ENCODE measurements around the gene LSM14B.

LSM14B gene

DNA sequence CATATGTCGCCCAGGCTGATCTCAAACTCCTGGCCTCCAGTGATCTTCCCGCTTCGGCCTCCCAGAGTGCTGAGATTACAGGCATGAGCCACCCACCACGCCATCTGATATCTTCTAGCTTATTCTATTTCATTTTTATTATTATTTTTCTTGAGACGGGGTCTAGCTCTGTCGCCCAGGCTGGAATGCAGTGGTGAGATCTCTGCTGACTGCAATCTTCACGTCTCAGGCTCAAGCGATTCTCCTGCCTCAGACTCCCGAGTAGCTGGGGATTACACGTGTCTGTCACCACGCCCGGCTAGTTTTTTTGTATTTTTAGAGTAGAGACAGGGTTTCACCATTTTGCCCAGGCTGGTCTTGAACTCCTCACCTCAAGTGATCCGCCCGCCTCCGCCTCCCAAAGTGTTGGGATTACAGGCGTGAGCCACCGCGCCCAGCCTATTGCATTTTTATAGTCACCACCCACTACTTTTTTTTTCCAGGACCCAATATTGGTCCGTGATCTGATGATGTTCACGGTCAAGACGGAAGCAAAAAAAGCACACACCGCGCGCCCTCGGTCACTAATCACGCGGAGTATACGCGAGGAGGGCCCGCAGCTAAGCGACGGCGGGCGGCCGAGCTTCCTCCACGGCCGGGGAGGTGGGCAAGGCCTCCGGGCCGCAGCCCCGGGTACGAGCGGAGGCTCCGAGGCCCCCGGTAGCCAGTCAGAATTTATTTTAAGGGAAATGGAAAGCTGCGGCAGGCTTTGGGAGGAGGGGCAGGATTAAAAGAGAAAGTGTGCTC lies 1.1 kb upstream of the LSM14B start:
- H3K27ac ChIP-seq (ENCODE audit: low read depth, low read length): peak overlapping the region; percentile 85; the same call in 1 of the 2 replicates
- peak overlapping the region; percentile 72 for H3K4me3 ChIP-seq (ENCODE audit: low read depth, low read length)
- H3K27me3 ChIP-seq (ENCODE audit: control insufficient read depth, insufficient read depth, low read length): peaks cover 13% of the 10 kb centered on the region; the same call in 1 of the 2 replicates
- H3K4me1 ChIP-seq (ENCODE audit: control insufficient read depth, insufficient read depth, low read length): peaks cover 12% of the 10 kb centered on the region; the same call in 1 of the 2 replicates
- H3K9ac ChIP-seq (ENCODE audit: low read length): peak overlapping the region; percentile 71
- H3K9me3 ChIP-seq (ENCODE audit: control insufficient read depth, insufficient read depth, low read depth, low read length): no peaks in the 10 kb centered on the region
- peaks cover 25% of the 10 kb centered on the region for H3K36me3 ChIP-seq (ENCODE audit: control insufficient read depth, insufficient read depth, low read length)

DNA sequence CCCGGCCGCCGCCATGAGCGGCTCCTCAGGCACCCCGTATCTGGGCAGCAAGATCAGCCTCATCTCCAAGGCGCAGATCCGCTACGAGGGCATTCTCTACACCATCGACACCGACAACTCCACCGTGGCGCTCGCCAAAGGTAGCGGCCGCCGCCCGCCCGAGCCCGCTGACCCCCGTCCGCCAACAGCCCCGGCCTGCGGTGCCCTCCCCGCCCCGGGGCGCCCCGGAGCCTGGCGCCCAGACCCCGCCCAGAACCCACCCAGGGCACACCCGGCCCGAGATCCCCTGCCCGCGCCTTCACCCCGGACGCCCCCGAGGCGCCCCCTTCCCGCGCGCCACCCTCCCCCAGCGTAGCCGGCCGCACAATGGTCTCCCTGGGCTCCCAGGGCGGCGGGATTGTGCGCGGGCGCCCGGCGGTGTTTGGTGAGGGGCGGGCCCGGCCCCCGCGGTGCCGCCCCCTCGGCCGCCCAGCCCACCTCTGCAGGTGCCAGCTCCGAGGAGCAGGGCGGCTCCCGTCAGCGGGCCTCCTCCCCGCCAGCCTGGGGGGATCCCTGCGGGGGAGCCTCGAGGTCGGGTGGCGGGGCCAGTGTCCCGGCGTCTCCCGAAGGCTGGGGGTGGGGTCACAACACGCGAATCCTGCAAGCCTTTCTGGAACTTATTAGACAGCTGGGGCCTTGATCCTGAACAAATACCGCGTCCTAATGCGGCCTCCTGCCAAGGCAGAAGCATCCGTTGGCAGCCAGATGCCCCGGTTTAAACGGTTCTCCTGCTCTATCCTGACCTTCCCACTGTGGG lies 577 bp downstream of the LSM14B start:
- Histone ChIP-seq H3K4me3 (ENCODE audit: low read depth, low read length) (peak overlapping the region; percentile 74), H3K9ac (ENCODE audit: low read length) (peak overlapping the region; percentile 80), H3K36me3 (ENCODE audit: control insufficient read depth, insufficient read depth, low read length) (peaks cover 42% of the 10 kb centered on the region), H3K27me3 (ENCODE audit: control insufficient read depth, insufficient read depth, low read length) (peaks cover 9% of the 10 kb centered on the region; the same call in 1 of the 2 replicates), H3K9me3 (ENCODE audit: control insufficient read depth, insufficient read depth, low read depth, low read length) (no peaks in the 10 kb centered on the region), H3K4me1 (ENCODE audit: control insufficient read depth, insufficient read depth, low read length) (peaks cover 6% of the 10 kb centered on the region; the same call in 1 of the 2 replicates), H3K27ac (ENCODE audit: low read depth, low read length) (no peak overlapping the region)

DNA sequence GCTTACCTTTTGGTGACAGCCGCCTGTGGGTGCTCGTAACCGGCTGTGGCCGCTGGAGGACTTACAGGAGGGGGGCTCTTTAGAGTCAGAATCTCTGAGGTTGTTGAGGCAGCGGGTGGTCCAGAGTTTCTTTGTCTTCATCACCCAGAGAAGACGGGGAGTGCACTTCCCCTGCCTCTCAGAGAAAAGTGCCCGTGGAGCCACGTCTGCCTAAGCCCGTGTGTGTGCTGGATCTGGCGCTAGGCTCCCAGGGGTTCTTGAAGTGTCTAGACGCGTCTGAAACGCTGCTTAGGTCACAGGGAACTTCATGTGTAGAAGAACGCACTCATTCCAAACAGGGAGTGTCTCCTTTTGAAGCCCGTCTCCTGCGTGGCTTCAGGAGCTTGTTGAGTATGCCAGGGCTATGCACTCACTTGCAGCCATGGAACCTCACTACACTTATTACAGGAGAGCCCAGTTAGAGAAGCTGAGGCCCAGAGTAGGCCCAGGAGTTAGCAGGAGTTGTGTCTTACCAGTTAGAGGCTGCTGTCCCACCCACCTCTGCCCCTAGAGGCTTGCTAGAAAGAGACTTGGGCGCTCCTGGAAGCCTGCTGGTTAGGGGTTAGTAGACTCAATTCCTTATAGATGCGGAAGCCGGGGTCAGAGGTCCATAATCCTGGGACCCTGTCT lies 1.3 kb downstream of the LSM14B start:
- Histone ChIP-seq H3K9ac (ENCODE audit: low read length) (peak overlapping the region; percentile 80), H3K27me3 (ENCODE audit: control insufficient read depth, insufficient read depth, low read length) (peaks cover 8% of the 10 kb centered on the region; the same call in 1 of the 2 replicates), H3K4me3 (ENCODE audit: low read depth, low read length) (peak overlapping the region; percentile 74), H3K27ac (ENCODE audit: low read depth, low read length) (no peak overlapping the region), H3K36me3 (ENCODE audit: control insufficient read depth, insufficient read depth, low read length) (peaks cover 49% of the 10 kb centered on the region), H3K9me3 (ENCODE audit: control insufficient read depth, insufficient read depth, low read depth, low read length) (no peaks in the 10 kb centered on the region), H3K4me1 (ENCODE audit: control insufficient read depth, insufficient read depth, low read length) (peaks cover 4% of the 10 kb centered on the region; the same call in 1 of the 2 replicates)

DNA sequence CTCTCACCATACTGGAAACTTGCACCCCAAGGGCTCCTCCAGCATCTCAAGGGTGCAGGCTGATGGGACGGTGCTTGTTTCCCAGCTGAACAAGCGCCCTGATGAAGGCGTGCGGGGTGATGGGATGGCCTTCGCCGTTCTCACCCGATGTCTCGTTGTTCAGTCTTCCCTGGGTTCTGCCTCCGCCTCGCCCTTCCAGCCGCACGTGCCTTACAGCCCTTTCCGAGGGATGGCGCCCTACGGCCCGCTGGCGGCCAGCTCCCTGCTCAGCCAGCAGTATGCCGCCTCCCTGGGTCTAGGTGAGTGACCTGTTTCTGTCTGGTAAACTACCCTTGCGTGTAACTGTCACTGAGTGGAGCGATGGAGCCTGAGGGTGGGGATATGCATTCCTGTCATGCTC lies 3.9 kb downstream of the LSM14B start:
- no peak overlapping the region for H3K27ac ChIP-seq (ENCODE audit: low read depth, low read length)
- no peaks in the 10 kb centered on the region for H3K9me3 ChIP-seq (ENCODE audit: control insufficient read depth, insufficient read depth, low read depth, low read length)
- H3K4me1 ChIP-seq (ENCODE audit: control insufficient read depth, insufficient read depth, low read length): peaks cover 4% of the 10 kb centered on the region; the same call in 1 of the 2 replicates
- no peak overlapping the region for H3K9ac ChIP-seq (ENCODE audit: low read length)
- peaks cover 74% of the 10 kb centered on the region for H3K36me3 ChIP-seq (ENCODE audit: control insufficient read depth, insufficient read depth, low read length)
- H3K4me3 ChIP-seq (ENCODE audit: low read depth, low read length): no peak overlapping the region
- no peaks in the 10 kb centered on the region for H3K27me3 ChIP-seq (ENCODE audit: control insufficient read depth, insufficient read depth, low read length)

DNA sequence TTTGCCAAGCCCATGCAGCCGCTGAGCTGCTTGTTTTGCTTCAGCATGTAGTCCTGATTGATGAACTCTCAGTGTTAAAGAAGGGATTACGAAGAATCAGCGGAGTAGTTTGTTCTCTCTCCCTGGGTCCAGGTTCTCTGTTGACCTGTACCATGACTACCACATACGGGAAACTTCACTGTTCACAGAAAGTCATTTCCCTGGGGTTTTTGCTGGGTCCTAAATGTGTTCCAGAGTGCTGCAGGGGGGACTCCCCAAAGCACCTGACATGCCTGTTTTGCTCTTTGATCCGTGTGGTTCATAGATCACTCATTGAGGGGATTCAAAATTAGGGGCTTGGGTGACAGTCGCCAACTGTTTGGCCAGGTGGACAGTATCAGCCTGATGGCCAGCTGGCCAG lies 5.5 kb downstream of the LSM14B start:
- Histone ChIP-seq H3K36me3 (ENCODE audit: control insufficient read depth, insufficient read depth, low read length) (peaks cover 91% of the 10 kb centered on the region), H3K9me3 (ENCODE audit: control insufficient read depth, insufficient read depth, low read depth, low read length) (no peaks in the 10 kb centered on the region)

DNA sequence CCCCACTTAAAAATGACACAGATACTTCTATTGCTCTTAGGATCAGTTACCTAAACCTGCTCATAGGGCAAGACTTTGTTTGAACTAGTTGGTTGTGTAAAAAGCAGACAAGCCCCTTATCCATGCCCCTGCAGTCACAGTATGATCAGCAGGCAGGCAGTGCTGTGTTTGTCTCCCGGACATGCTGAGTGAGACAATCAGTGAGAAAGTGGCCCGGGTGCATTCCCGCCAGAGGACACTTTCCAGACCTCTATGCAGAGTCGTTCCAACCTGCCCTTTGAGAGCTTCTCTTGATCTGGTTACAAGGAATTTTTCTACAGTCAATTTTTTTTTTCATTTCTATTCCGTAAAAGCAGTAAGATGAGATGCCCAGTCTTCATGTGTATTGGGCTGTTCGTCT lies 6.2 kb downstream of the LSM14B start:
- H3K27ac ChIP-seq (ENCODE audit: low read depth, low read length): no peak overlapping the region
- H3K36me3 ChIP-seq (ENCODE audit: control insufficient read depth, insufficient read depth, low read length): peaks cover 97% of the 10 kb centered on the region

More for the DNA sequence above, 5.5 kb downstream of the LSM14B start:
- no peak overlapping the region for H3K27ac ChIP-seq (ENCODE audit: low read depth, low read length)
- peaks cover 4% of the 10 kb centered on the region; the same call in 1 of the 2 replicates for H3K4me1 ChIP-seq (ENCODE audit: control insufficient read depth, insufficient read depth, low read length)
- no peak overlapping the region for H3K9ac ChIP-seq (ENCODE audit: low read length)
- no peaks in the 10 kb centered on the region for H3K27me3 ChIP-seq (ENCODE audit: control insufficient read depth, insufficient read depth, low read length)
- H3K4me3 ChIP-seq (ENCODE audit: low read depth, low read length): no peak overlapping the region

DNA sequence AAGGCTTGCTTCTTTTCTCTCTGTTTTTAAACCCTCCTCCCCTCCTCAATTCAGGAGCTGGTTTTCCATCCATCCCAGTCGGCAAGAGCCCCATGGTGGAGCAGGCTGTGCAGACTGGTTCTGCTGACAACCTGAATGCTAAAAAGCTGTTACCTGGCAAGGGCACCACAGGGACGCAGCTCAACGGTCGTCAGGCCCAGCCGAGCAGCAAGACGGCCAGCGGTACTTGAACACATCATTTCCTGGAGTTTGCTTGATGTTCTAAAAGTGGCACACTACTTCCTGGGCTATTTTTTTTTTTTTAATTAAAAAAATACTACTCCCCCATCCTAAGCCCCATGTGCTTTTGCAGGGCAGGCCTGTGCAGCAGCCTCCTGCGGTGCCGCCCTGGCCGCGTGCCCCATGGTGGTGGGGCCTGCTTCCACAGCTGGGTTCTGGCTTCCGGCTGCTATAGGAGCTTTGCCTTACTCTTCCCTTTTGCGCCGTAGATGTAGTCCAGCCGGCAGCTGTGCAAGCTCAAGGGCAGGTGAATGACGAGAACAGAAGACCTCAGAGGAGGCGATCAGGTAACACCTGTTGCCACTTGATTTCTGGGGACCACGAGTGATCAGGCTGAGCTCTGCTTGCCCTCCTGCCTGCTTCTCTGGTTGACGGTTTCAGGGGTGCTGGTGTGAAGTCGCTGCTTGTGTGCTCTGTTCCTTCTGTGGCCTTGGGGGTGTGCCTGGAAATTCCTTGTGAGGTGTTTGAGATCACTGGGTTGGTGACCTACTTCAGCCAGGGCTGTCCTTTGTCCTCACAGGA lies 7.7 kb downstream of the LSM14B start:
- Histone ChIP-seq H3K36me3 (ENCODE audit: control insufficient read depth, insufficient read depth, low read length) (peaks cover 99% of the 10 kb centered on the region), H3K27ac (ENCODE audit: low read depth, low read length) (no peak overlapping the region)

More for the DNA sequence above, 6.2 kb downstream of the LSM14B start:
- Histone ChIP-seq H3K9ac (ENCODE audit: low read length) (no peak overlapping the region), H3K27me3 (ENCODE audit: control insufficient read depth, insufficient read depth, low read length) (no peaks in the 10 kb centered on the region), H3K4me1 (ENCODE audit: control insufficient read depth, insufficient read depth, low read length) (peaks cover 3% of the 10 kb centered on the region; the same call in 1 of the 2 replicates), H3K9me3 (ENCODE audit: control insufficient read depth, insufficient read depth, low read depth, low read length) (no peaks in the 10 kb centered on the region), H3K4me3 (ENCODE audit: low read depth, low read length) (no peak overlapping the region)

DNA sequence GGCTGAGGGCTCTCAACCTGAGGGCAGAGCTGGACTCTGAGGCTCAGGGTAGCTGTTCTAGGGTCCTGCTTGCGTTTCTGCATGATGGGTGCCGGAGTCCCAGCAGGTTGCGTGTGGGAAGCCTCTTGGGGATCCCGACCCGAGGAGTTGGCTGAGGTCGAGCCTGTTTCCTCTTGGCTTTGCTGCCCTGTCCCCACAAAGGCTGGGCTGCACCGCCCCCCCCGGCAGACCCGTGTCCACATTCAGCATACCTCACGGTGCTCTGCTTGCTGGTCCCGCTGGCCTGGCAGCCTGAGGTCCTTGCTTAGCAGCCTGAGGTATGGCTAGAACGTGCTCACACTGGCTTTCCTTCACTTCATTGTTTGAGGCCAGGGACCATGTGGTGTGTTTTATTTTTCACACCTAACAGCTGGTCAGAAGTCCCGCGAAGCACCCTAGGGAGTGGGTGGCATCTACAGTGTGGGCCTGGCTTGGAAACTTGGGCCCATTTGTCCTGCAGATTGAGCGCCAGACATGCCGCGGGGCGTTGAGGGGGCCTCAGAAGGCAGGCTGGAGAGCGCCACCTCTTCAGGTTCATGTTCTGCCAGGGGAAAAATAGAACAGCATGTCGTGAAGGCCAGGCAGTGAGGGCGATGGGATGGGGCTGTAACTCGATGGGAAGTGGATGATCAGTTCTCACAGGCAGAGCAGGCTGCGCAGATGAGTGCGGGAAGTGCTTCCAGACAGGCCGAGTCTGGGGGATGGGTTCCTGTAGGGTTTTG lies 9.5 kb downstream of the LSM14B start:
- Histone ChIP-seq H3K36me3 (ENCODE audit: control insufficient read depth, insufficient read depth, low read length) (peaks cover 99% of the 10 kb centered on the region), H3K4me1 (ENCODE audit: control insufficient read depth, insufficient read depth, low read length) (no peaks in the 10 kb centered on the region)

More for the DNA sequence above, 7.7 kb downstream of the LSM14B start:
- H3K4me1 ChIP-seq (ENCODE audit: control insufficient read depth, insufficient read depth, low read length): no peaks in the 10 kb centered on the region
- no peaks in the 10 kb centered on the region for H3K27me3 ChIP-seq (ENCODE audit: control insufficient read depth, insufficient read depth, low read length)
- no peaks in the 10 kb centered on the region for H3K9me3 ChIP-seq (ENCODE audit: control insufficient read depth, insufficient read depth, low read depth, low read length)
- no peak overlapping the region for H3K4me3 ChIP-seq (ENCODE audit: low read depth, low read length)
- H3K9ac ChIP-seq (ENCODE audit: low read length): no peak overlapping the region

DNA sequence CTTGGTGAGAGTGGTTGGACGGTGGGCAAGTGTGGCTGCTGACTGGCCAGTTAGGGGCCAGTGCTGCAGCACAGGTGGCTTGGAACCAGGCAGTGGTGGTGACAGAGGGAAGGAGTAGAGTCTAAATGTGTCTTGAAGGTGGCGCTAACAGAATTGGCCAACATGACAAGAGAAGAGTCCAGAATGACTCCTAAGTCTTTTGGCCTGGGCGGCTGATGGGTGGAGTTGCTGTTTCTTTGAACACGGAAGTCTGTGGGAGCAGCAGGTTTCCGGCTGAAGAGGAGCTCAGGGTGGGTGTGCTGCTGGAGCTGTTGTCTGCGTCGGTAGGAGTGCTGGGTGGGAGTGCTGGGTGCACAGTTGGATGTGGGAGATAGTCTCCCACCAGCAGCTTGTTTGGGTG lies 10.1 kb downstream of the LSM14B start:
- Histone ChIP-seq H3K36me3 (ENCODE audit: control insufficient read depth, insufficient read depth, low read length) (peaks cover 99% of the 10 kb centered on the region), H3K4me1 (ENCODE audit: control insufficient read depth, insufficient read depth, low read length) (no peaks in the 10 kb centered on the region), H3K27ac (ENCODE audit: low read depth, low read length) (no peak overlapping the region), H3K9ac (ENCODE audit: low read length) (no peak overlapping the region), H3K4me3 (ENCODE audit: low read depth, low read length) (no peak overlapping the region), H3K9me3 (ENCODE audit: control insufficient read depth, insufficient read depth, low read depth, low read length) (no peaks in the 10 kb centered on the region), H3K27me3 (ENCODE audit: control insufficient read depth, insufficient read depth, low read length) (no peaks in the 10 kb centered on the region)

More for the DNA sequence above, 9.5 kb downstream of the LSM14B start:
- H3K9ac ChIP-seq (ENCODE audit: low read length): no peak overlapping the region
- H3K4me3 ChIP-seq (ENCODE audit: low read depth, low read length): no peak overlapping the region
- no peaks in the 10 kb centered on the region for H3K9me3 ChIP-seq (ENCODE audit: control insufficient read depth, insufficient read depth, low read depth, low read length)
- no peak overlapping the region for H3K27ac ChIP-seq (ENCODE audit: low read depth, low read length)
- no peaks in the 10 kb centered on the region for H3K27me3 ChIP-seq (ENCODE audit: control insufficient read depth, insufficient read depth, low read length)

All from HUES6 (cell line).